ENCODE data around the gene TRABD2A. TPM values are rescaled to one million over a fixed set of nuclear protein-coding genes. Genes with fewer than 3 reads are reported as not detected.

TRABD2A gene
- total and polyA plus RNA-seq, 2 of the 13 experiments (the other 11 are each of a cell fraction or from before 2014, with no cell fraction given), result 0.15 TPM; not detected in 1

DNA sequence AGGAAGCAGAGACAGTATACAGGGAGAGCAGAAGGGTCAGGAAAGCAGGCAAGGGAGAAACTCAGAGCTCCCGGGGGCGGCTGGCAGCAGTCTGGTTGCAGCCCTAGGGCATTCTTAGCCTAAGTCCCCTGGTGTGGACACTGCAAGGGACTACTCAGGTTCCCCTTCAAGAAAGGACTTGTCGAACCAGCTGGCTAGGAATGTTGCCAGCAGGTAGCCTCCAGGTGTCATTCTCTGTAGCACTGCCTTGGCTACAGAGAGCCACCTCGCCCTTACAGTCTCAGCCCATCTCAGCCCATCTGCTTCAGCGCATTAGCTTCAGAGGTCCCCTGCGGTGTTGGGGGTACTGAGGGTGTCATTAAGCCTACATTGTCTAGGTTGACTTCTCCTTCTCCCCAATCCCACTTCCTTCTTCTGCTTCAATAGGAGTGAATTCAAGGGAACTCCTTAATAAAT lies 13.3 kb upstream of the TRABD2A start:
- 35% methylated on average over 5 of the region's 6 CpGs for WGBS (ENCODE audit: low lambda C conversion rate)
- peaks cover 3 to 19% of the 10 kb centered on the region in 2 experiments; a peak in 3 of 5 replicates for H3K27me3 ChIP-seq (ENCODE audit: control insufficient read depth in 1 of 2, insufficient read depth in 2 of 2, low read length in 2 of 2)
- FAIRE-seq (no peak), DNase-seq (ENCODE audit: low spot score) (no peak), ATAC-seq (no peak; the same call in 2 of the 3 replicates)
- no peaks in the 10 kb centered on the region for H3K36me3 ChIP-seq (replicated peaks in 1 of 2; ENCODE audit: control insufficient read depth in 1 of 2, insufficient read depth in 2 of 2, low read length in 2 of 2)
- H3K4me3 ChIP-seq (replicated peaks in 1 of 3; ENCODE audit: insufficient read depth in 1 of 3, low read depth in 2 of 3, low read length in 3 of 3), result no peak overlapping the region
- H4K20me1 ChIP-seq (ENCODE audit: insufficient read depth, low read length), result no peaks in the 10 kb centered on the region
- peaks cover 15% of the 10 kb centered on the region for H3K4me1 ChIP-seq (ENCODE audit: insufficient read depth, low read length)
- in situ Hi-C loops (cut with HindIII; ENCODE audit: extremely low pct_ligation_motif_present, low pct_unique_long_range_greater_than_20kb) (no loop called here), intact Hi-C loops (cut with micrococcal nuclease; ENCODE audit: unreplicated experiment) (no loop called here)
- no peaks in the 10 kb centered on the region for H3K9me3 ChIP-seq (ENCODE audit: low read length)
- BruUV-seq (replicated peaks), result no TSS peak
- no peak overlapping the region for H3K9ac ChIP-seq (ENCODE audit: insufficient read depth, low read depth, low read length)
- ChIA-PET POLR2A (interaction anchor here (0.5 kb wide), 1 partner anchor 14 kb away, joined by 3 read pairs; no protein-coding TSS in a partner anchor), CTCF (ENCODE audit: low intra/inter-chr PET ratio, low total read pairs) (no interaction called here)
- no peak overlapping the region for H3K4me2 ChIP-seq (ENCODE audit: low read depth, low read length)
- no peaks in the 10 kb centered on the region for H3K79me2 ChIP-seq (ENCODE audit: insufficient read depth, low read length)
- H3K27ac ChIP-seq (ENCODE audit: extremely low read length, insufficient read depth, low read length), result no peak overlapping the region
- no peak overlapping the region for H2AFZ ChIP-seq (ENCODE audit: low read length)
- TF ChIP-seq, protein P1, sequence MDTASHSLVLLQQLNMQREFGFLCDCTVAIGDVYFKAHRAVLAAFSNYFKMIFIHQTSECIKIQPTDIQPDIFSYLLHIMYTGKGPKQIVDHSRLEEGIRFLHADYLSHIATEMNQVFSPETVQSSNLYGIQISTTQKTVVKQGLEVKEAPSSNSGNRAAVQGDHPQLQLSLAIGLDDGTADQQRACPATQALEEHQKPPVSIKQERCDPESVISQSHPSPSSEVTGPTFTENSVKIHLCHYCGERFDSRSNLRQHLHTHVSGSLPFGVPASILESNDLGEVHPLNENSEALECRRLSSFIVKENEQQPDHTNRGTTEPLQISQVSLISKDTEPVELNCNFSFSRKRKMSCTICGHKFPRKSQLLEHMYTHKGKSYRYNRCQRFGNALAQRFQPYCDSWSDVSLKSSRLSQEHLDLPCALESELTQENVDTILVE (CRISPR knock-in tag; IDR thresholded peaks at IDR 0.05), result no peak
- no peak for TF ChIP-seq ZNF33B (CRISPR knock-in tag; IDR thresholded peaks at IDR 0.05)
- TF ChIP-seq, protein P2, sequence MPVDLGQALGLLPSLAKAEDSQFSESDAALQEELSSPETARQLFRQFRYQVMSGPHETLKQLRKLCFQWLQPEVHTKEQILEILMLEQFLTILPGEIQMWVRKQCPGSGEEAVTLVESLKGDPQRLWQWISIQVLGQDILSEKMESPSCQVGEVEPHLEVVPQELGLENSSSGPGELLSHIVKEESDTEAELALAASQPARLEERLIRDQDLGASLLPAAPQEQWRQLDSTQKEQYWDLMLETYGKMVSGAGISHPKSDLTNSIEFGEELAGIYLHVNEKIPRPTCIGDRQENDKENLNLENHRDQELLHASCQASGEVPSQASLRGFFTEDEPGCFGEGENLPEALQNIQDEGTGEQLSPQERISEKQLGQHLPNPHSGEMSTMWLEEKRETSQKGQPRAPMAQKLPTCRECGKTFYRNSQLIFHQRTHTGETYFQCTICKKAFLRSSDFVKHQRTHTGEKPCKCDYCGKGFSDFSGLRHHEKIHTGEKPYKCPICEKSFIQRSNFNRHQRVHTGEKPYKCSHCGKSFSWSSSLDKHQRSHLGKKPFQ (CRISPR knock-in tag; IDR thresholded peaks at IDR 0.05; ENCODE audit: insufficient replicate concordance), result no peak
- TF ChIP-seq, protein P3, sequence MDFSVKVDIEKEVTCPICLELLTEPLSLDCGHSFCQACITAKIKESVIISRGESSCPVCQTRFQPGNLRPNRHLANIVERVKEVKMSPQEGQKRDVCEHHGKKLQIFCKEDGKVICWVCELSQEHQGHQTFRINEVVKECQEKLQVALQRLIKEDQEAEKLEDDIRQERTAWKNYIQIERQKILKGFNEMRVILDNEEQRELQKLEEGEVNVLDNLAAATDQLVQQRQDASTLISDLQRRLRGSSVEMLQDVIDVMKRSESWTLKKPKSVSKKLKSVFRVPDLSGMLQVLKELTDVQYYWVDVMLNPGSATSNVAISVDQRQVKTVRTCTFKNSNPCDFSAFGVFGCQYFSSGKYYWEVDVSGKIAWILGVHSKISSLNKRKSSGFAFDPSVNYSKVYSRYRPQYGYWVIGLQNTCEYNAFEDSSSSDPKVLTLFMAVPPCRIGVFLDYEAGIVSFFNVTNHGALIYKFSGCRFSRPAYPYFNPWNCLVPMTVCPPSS (IDR thresholded peaks at IDR 0.05), result no peak
- TF ChIP-seq, protein P4, sequence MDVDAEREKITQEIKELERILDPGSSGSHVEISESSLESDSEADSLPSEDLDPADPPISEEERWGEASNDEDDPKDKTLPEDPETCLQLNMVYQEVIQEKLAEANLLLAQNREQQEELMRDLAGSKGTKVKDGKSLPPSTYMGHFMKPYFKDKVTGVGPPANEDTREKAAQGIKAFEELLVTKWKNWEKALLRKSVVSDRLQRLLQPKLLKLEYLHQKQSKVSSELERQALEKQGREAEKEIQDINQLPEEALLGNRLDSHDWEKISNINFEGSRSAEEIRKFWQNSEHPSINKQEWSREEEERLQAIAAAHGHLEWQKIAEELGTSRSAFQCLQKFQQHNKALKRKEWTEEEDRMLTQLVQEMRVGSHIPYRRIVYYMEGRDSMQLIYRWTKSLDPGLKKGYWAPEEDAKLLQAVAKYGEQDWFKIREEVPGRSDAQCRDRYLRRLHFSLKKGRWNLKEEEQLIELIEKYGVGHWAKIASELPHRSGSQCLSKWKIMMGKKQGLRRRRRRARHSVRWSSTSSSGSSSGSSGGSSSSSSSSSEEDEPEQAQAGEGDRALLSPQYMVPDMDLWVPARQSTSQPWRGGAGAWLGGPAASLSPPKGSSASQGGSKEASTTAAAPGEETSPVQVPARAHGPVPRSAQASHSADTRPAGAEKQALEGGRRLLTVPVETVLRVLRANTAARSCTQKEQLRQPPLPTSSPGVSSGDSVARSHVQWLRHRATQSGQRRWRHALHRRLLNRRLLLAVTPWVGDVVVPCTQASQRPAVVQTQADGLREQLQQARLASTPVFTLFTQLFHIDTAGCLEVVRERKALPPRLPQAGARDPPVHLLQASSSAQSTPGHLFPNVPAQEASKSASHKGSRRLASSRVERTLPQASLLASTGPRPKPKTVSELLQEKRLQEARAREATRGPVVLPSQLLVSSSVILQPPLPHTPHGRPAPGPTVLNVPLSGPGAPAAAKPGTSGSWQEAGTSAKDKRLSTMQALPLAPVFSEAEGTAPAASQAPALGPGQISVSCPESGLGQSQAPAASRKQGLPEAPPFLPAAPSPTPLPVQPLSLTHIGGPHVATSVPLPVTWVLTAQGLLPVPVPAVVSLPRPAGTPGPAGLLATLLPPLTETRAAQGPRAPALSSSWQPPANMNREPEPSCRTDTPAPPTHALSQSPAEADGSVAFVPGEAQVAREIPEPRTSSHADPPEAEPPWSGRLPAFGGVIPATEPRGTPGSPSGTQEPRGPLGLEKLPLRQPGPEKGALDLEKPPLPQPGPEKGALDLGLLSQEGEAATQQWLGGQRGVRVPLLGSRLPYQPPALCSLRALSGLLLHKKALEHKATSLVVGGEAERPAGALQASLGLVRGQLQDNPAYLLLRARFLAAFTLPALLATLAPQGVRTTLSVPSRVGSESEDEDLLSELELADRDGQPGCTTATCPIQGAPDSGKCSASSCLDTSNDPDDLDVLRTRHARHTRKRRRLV (CRISPR knock-in tag; IDR thresholded peaks at IDR 0.05), result no peak
- TF ChIP-seq, protein P5, sequence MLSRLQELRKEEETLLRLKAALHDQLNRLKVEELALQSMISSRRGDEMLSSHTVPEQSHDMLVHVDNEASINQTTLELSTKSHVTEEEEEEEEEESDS (CRISPR knock-in tag; IDR thresholded peaks at IDR 0.05; ENCODE audit: borderline replicate concordance), result no peak
- TF ChIP-seq, protein P6, sequence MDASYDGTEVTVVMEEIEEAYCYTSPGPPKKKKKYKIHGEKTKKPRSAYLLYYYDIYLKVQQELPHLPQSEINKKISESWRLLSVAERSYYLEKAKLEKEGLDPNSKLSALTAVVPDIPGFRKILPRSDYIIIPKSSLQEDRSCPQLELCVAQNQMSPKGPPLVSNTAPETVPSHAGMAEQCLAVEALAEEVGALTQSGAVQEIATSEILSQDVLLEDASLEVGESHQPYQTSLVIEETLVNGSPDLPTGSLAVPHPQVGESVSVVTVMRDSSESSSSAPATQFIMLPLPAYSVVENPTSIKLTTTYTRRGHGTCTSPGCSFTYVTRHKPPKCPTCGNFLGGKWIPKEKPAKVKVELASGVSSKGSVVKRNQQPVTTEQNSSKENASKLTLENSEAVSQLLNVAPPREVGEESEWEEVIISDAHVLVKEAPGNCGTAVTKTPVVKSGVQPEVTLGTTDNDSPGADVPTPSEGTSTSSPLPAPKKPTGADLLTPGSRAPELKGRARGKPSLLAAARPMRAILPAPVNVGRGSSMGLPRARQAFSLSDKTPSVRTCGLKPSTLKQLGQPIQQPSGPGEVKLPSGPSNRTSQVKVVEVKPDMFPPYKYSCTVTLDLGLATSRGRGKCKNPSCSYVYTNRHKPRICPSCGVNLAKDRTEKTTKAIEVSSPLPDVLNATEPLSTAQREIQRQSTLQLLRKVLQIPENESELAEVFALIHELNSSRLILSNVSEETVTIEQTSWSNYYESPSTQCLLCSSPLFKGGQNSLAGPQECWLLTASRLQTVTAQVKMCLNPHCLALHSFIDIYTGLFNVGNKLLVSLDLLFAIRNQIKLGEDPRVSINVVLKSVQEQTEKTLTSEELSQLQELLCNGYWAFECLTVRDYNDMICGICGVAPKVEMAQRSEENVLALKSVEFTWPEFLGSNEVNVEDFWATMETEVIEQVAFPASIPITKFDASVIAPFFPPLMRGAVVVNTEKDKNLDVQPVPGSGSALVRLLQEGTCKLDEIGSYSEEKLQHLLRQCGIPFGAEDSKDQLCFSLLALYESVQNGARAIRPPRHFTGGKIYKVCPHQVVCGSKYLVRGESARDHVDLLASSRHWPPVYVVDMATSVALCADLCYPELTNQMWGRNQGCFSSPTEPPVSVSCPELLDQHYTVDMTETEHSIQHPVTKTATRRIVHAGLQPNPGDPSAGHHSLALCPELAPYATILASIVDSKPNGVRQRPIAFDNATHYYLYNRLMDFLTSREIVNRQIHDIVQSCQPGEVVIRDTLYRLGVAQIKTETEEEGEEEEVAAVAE (CRISPR knock-in tag; IDR thresholded peaks at IDR 0.05; ENCODE audit: borderline replicate concordance), result no peak
- TF ChIP-seq, protein P7, sequence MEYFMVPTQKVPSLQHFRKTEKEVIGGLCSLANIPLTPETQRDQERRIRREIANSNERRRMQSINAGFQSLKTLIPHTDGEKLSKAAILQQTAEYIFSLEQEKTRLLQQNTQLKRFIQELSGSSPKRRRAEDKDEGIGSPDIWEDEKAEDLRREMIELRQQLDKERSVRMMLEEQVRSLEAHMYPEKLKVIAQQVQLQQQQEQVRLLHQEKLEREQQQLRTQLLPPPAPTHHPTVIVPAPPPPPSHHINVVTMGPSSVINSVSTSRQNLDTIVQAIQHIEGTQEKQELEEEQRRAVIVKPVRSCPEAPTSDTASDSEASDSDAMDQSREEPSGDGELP (IDR thresholded peaks at IDR 0.05; ENCODE audit: borderline replicate concordance, low read depth), result no peak
